ENCODE measurements around the gene HMCN2.

The HMCN2 gene

DNA sequence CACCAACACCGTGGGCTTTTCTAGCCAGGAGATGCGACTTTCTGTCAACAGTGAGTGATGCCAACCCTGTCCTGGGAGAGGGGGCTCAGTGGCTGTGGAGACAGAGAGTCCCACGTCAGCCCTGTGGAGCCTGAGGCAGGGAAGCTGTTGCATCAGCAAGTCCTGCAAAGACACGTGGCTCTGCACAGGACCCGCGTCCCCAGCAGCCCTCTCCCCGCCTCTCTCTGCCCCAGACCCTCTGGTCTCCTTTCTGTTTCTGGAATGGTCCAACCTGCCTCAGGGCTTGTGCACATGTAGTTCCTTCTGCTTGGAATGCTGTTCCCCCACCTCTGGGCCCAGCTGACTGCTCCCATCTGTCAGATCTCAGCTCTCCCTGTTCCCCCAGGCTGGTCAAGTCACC lies 60.4 kb downstream of the HMCN2 start:
- TF ChIP-seq CTCF (IDR thresholded peaks at IDR 0.05; ENCODE audit: low read length, missing control alignments), result no peak
- DNase-seq (ENCODE audit: low read depth), result no peak
- no peak overlapping the region for H3K4me3 ChIP-seq (replicated peaks; ENCODE audit: low read depth, low read length)

GRCh38 chr9:130327070-130327780 lies 61.7 kb downstream of the HMCN2 start:
- no peak for DNase-seq (ENCODE audit: low read depth)
- no peak overlapping the region for H3K4me3 ChIP-seq (replicated peaks; ENCODE audit: low read depth, low read length)
- peak; percentile 32 for TF ChIP-seq CTCF (IDR thresholded peaks at IDR 0.05; ENCODE audit: low read length, missing control alignments)

- no peak overlapping the region for H3K4me3 ChIP-seq (replicated peaks; ENCODE audit: low read depth, low read length)
- DNase-seq (ENCODE audit: low read depth), result no peak
- TF ChIP-seq CTCF (IDR thresholded peaks at IDR 0.05; ENCODE audit: low read length, missing control alignments), result no peak
Observed at GRCh38 chr9:130327781-130328348, 62.3 kb downstream of the HMCN2 start.

GRCh38 chr9:130328349-130328801 lies 62.8 kb downstream of the HMCN2 start:
- no peak for TF ChIP-seq CTCF (IDR thresholded peaks at IDR 0.05; ENCODE audit: low read length, missing control alignments)
- H3K4me3 ChIP-seq (replicated peaks; ENCODE audit: low read depth, low read length), result no peak overlapping the region
- peak; percentile 21 for DNase-seq (ENCODE audit: low read depth)

- no peak for DNase-seq (ENCODE audit: low read depth)
- no peak overlapping the region for H3K4me3 ChIP-seq (replicated peaks; ENCODE audit: low read depth, low read length)
- no peak for TF ChIP-seq CTCF (IDR thresholded peaks at IDR 0.05; ENCODE audit: low read length, missing control alignments)
Observed at GRCh38 chr9:130329061-130329460, 63.5 kb downstream of the HMCN2 start.

GRCh38 chr9:130330202-130330862 lies 64.8 kb downstream of the HMCN2 start:
- TF ChIP-seq CTCF (IDR thresholded peaks at IDR 0.05; ENCODE audit: low read length, missing control alignments), result no peak
- DNase-seq (ENCODE audit: low read depth), result no peak
- H3K4me3 ChIP-seq (replicated peaks; ENCODE audit: low read depth, low read length), result no peak overlapping the region

Measured in fibroblast of pulmonary artery (primary cell).